ENCODE results near the gene KMT5B.
"Not testable (repeated sequence)": the region's sequence is repeated elsewhere in the genome, so short reads cannot be mapped to it uniquely, and the experiment has no call there.

The KMT5B gene

GRCh38 chr11:68257477-68258362, 44.6 kb upstream of the KMT5B start:
- DNase-seq (ENCODE audit: low spot score): peak; percentile 80
- TF ChIP-seq, protein P1, sequence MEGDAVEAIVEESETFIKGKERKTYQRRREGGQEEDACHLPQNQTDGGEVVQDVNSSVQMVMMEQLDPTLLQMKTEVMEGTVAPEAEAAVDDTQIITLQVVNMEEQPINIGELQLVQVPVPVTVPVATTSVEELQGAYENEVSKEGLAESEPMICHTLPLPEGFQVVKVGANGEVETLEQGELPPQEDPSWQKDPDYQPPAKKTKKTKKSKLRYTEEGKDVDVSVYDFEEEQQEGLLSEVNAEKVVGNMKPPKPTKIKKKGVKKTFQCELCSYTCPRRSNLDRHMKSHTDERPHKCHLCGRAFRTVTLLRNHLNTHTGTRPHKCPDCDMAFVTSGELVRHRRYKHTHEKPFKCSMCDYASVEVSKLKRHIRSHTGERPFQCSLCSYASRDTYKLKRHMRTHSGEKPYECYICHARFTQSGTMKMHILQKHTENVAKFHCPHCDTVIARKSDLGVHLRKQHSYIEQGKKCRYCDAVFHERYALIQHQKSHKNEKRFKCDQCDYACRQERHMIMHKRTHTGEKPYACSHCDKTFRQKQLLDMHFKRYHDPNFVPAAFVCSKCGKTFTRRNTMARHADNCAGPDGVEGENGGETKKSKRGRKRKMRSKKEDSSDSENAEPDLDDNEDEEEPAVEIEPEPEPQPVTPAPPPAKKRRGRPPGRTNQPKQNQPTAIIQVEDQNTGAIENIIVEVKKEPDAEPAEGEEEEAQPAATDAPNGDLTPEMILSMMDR (IDR thresholded peaks at IDR 0.05; ENCODE audit: extremely low read depth, missing control alignments): peak; percentile 78

DNA sequence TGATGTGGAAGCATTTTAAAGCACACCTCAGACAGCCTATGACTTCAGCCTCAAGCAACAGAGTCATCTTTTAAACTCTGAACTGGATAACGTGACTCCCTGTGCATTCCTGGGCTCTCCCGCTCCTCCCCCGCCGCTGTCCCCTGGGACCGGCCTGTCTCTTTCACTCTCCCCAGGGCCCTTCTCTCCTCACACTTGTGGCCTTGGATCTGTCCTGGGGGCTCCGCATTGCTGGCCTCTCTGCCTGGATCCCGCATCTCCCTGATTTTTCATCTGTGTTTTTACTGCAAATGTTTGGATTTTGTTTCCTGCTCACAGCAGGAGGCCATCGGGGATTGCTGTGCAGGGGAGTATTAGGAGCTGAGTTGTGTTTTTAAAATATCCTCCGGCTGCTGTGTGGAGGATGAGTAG, 43.2 kb upstream of the KMT5B start:
- TF ChIP-seq, protein P1 (IDR thresholded peaks at IDR 0.05; ENCODE audit: extremely low read depth, missing control alignments): no peak
- no peak for DNase-seq (ENCODE audit: low spot score)

DNA sequence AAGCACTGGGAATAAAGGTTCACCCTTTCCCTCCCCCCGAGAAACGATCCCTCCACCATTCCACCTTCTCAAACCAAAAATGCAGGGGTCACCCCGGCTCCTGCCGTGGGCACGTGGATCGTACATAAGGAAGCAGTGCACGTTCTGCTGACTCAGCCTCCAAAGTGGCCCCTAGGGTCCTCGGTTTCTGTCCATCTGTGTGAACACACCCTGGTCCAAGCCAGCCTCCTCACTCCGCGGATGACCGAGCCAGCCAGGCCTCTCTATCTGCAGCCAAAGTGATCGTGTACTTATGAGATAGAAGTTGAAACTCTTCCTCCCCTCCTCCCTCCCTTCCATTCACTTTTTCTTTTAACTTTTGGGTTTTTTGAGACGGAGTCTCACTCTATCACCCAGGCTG, 42.4 kb upstream of the KMT5B start:
- TF ChIP-seq, protein P1 (IDR thresholded peaks at IDR 0.05; ENCODE audit: extremely low read depth, missing control alignments): no peak
- DNase-seq (ENCODE audit: low spot score): no peak

DNA sequence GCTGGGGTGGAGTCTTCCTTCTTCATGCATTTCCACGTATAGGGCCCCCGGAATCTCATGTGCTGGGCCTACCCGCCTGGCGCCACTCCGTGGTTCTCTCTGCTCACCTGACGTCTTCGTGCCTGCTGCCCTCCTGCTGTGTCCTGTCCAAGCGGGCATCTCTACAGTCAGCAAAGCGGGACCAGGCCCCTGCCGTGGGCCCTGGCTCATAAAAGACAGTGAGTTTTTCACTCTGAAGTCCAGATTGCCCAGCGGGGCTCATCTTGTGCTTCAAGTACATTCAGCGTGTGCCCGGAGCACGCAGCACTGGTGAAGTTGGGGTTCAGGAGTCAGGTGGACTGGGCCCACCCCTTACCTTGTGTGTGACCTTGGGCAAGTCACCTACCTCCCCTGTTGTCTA, 41.3 kb upstream of the KMT5B start:
- DNase-seq (ENCODE audit: low spot score): no peak
- TF ChIP-seq, protein P1 (IDR thresholded peaks at IDR 0.05; ENCODE audit: extremely low read depth, missing control alignments): no peak

DNA sequence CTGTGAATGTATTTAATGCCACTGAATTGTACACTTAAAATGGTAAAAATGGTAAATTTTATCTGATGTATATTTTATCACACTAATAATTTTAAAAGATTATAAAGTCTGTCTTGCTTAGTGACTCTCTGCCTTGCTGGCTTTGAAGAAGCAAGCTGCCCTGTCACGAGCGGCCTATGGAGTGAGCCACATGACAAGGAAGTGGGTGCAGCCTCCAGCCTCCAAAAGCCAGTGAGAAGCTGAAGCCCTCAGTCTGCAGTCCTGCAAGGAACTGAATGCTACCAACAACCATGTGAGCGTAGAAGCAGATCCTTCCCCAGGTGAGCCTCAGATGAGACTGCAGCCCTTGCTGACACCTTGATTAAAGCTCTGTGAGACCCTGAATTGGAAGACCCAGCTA, 38.7 kb upstream of the KMT5B start:
- TF ChIP-seq, protein P1 (IDR thresholded peaks at IDR 0.05; ENCODE audit: extremely low read depth, missing control alignments): no peak
- no peak for DNase-seq (ENCODE audit: low spot score)

DNA sequence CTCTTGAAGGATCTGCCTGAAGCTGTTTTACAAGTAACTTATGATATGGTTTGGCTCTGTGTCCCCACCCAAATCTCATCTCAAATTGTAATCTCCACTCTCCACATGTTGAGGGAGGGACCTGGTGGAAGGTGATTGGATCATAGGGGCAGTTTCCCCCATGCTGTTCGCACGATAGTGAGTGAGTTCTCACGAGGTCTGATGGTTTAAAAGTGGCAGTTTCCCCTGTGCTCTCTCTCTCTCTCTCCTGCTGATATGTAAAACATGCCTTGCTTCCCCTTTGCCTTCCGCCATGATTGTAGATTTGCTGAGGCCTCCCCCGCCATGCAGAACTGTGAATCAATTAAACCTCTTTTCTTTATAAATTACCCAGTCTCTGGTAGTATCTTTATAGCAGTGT, 31.8 kb upstream of the KMT5B start:
- not testable (repeated sequence) for DNase-seq (ENCODE audit: low spot score)

DNA sequence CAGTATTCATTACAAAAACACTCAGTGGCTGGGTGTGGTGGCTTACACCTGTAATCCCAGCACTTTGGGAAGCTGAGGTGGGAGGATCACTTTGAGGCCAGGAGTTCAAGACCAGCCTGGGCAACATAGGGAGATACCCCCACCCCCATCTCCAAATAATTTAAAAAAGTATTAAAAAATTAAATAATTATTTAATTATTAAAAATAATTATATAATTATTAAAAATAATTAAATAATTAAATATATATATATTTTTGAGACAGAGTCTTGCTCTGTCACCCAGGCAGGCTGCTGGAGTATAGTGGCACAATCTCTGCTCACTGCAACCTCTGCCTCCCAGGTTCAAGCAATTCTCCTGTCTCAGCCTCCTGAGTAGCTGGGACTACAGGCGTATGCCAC, 30.8 kb upstream of the KMT5B start:
- DNase-seq (ENCODE audit: low spot score): not testable (repeated sequence)

DNA sequence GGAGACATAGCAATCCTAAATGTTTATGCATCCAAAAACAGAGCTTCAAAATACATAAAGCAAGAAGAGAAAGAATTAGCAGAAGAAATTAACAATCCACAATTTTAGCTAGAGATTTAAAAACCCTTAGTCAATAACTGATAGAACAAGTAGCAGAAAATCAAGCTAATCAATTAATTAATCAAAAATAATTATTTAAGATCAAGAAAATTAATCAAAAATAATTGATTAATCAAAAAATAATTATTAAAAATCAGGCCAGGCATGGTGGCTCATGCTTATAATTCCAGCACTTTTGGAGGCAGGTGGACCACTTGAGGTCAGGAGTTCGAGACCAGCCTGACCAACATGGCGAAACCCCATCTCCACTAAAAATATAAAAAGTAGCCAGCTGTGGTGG, 29.5 kb upstream of the KMT5B start:
- TF ChIP-seq, protein P1 (IDR thresholded peaks at IDR 0.05; ENCODE audit: extremely low read depth, missing control alignments): no peak
- DNase-seq (ENCODE audit: low spot score): no peak

Measured in GM20000 (cell line).